Cardiac muscle cell (in vitro differentiated cells and primary cell): ENCODE data around the gene HOXC5. TPM values are rescaled to one million over a fixed set of nuclear protein-coding genes. Genes with fewer than 3 reads are reported as not detected.

ENCODE experiments used
- DNase-seq, 2 donors: peaks; one replicate each; pipeline versions ENCODE4 v3.0.0 to v3.0.0-alpha.2; 2010 to 2017; ENCODE audit warnings: low read depth in 1 of 2, low spot score in 1 of 2
- H3K27ac ChIP-seq: fragments of 200-600 bp; sonication (generic); 2 replicates; pipeline ENCODE4 v1.5.1; 2016
- H3K27me3 ChIP-seq: fragments of 200-600 bp; sonication (generic); 2 replicates; pipeline ENCODE4 v1.6.0; 2016; ENCODE audit warnings: control low read depth
- H3K36me3 ChIP-seq: fragments of 200-600 bp; sonication (generic); 2 replicates; pipeline ENCODE4 v1.5.1; 2016; ENCODE audit warnings: control low read depth
- H3K4me1 ChIP-seq: fragments of 200-600 bp; sonication (generic); 2 replicates; pipeline ENCODE4 v1.8.1; 2017; ENCODE audit warnings: low read depth, mild to moderate bottlenecking, mixed run types
- H3K4me3 ChIP-seq: fragments of 200-600 bp; sonication (generic); 2 replicates; pipeline ENCODE4 v1.5.1; 2016; ENCODE audit warnings: mild to moderate bottlenecking
- H3K9me3 ChIP-seq: fragments of 200-600 bp; sonication (generic); 2 replicates; pipeline ENCODE4 v1.5.1; 2017; ENCODE audit warnings: low read depth, mild to moderate bottlenecking, control low read depth
- polyA plus RNA-seq: library from polyadenylated mRNA; unstranded; fragments of >200 nt; fragmentation: Nextera tagmentation; extraction: Ambion mirVana; gene quantifications from 2 replicates; pipeline ENCODE4 v1.2.1, GENCODE V29; 2016
- total RNA-seq: library from RNA; depleted of rRNA; stranded (reverse); fragments of >200 nt; gene quantifications from 2 replicates; pipeline ENCODE4 v1.2.3, GENCODE V29; 2016
- TF ChIP-seq, protein P1 (sequence below): IDR thresholded peaks from 2 replicates; pipeline ENCODE4 v1.5.1; 2012; ENCODE audit warnings: low read depth, mild to moderate bottlenecking, low read length

Gene HOXC5
- total and polyA plus RNA-seq, 2 experiments from 2014 or later = not detected

GRCh38 chr12:54011665-54012532 is 21.0 kb upstream of the HOXC5 start:
- DNase-seq = no peak
- TF ChIP-seq, protein P1, sequence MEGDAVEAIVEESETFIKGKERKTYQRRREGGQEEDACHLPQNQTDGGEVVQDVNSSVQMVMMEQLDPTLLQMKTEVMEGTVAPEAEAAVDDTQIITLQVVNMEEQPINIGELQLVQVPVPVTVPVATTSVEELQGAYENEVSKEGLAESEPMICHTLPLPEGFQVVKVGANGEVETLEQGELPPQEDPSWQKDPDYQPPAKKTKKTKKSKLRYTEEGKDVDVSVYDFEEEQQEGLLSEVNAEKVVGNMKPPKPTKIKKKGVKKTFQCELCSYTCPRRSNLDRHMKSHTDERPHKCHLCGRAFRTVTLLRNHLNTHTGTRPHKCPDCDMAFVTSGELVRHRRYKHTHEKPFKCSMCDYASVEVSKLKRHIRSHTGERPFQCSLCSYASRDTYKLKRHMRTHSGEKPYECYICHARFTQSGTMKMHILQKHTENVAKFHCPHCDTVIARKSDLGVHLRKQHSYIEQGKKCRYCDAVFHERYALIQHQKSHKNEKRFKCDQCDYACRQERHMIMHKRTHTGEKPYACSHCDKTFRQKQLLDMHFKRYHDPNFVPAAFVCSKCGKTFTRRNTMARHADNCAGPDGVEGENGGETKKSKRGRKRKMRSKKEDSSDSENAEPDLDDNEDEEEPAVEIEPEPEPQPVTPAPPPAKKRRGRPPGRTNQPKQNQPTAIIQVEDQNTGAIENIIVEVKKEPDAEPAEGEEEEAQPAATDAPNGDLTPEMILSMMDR = no peak
- Histone ChIP-seq H3K4me1 (no peaks in the 10 kb centered on the region), H3K36me3 (no peaks in the 10 kb centered on the region), H3K27ac (no peak overlapping the region), H3K9me3 (no peaks in the 10 kb centered on the region), H3K27me3 (peaks cover 100% of the 10 kb centered on the region), H3K4me3 (no peak overlapping the region)

DNA sequence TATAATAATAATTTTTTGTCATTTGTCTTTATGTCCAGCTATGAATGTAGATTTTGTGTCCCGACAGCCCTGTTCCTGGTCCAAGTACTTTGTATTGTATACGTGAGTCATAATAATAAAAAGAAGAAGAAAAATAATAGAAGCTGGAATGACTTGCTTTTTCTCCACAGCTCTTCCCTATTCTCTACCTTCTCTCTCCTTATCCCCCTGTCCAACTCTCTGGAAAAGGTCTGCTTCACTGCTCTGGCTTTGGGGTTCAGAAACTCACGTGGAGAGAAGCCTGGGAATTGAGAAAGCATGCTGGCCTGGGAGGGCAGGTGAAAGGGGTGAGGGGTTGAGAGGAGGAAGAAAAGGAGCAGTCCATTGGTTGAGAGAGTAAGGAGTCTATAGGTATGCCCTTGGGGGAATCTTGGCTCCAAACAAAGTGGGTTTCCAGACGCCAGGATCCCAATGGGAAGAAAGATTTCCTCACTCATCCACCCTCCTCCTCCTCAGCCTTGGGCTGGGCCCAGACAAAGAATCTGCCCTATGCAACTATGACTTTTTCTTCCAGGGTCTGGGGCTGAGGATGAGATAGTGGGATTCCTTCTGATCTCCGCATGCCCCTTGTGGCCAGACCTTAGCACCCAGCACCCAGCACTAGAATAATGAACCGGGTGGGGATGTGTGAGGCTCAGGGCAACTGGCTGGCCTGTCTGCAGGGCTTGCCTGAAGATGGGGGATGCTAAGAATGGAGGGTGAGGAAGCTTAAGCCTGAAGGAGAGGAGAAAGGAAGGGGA is 20.0 kb upstream of the HOXC5 start:
- peaks cover 100% of the 10 kb centered on the region for H3K27me3 ChIP-seq
- no peaks in the 10 kb centered on the region for H3K9me3 ChIP-seq
- DNase-seq = no peak
- no peak overlapping the region for H3K4me3 ChIP-seq
- H3K27ac ChIP-seq = no peak overlapping the region
- TF ChIP-seq, protein P1 = no peak
- no peaks in the 10 kb centered on the region for H3K4me1 ChIP-seq
- no peaks in the 10 kb centered on the region for H3K36me3 ChIP-seq

GRCh38 chr12:54014377-54015017 is 18.4 kb upstream of the HOXC5 start:
- TF ChIP-seq, protein P1 = no peak

DNA sequence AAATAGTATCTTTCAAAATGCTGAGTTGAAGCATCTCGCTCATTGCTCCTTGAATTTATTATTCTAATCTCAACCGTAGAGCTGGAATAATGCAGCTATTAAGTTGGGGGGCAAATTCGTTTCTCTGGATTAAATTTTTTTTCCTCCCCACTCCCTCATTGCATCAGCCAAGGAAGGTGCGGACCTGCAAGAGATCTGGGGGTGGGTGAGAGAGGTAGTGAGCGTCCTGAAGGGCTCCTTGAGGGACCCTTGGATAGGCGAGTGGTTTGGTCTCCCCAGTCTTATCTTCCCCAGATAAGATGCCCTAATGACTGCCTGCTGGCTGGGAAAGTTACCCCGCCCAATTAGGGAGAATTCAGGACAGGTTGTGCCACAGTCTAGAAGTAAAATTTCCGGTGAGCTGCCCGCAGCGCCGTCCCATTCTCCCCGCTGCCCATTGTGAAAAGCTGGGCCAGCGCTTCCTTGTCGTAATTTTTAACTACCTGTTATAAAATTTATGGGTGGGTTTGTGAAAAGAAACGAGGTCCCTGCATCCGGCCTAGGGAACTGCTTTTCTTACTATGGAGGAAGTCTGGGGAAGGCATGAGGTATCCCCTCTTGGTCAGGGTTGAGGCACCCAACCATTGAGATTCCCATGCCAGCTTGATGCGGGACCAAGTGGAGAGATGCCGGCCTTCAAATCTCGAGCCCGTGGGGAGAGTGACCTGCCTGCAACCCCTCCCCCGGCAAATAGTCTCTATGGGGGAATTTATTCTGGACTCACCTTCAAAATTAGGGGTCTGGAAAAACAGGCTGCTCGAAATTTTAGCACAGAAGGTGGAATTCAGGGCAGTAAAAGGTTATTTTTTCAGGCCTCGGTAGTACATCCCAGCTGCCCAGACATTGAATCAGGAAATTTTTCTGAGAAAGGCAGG is 17.6 kb upstream of the HOXC5 start:
- H3K4me3 ChIP-seq = no peak overlapping the region
- no peaks in the 10 kb centered on the region for H3K36me3 ChIP-seq
- no peak for DNase-seq
- peaks cover 100% of the 10 kb centered on the region for H3K27me3 ChIP-seq
- H3K9me3 ChIP-seq = no peaks in the 10 kb centered on the region
- peaks cover 16% of the 10 kb centered on the region for H3K4me1 ChIP-seq
- TF ChIP-seq, protein P1 = no peak
- no peak overlapping the region for H3K27ac ChIP-seq

More at GRCh38 chr12:54014377-54015017, 18.4 kb upstream of the HOXC5 start:
- no peak overlapping the region for H3K27ac ChIP-seq
- no peak overlapping the region for H3K4me3 ChIP-seq
- no peaks in the 10 kb centered on the region for H3K36me3 ChIP-seq
- peaks cover 8% of the 10 kb centered on the region for H3K4me1 ChIP-seq
- DNase-seq = no peak
- peaks cover 100% of the 10 kb centered on the region for H3K27me3 ChIP-seq
- H3K9me3 ChIP-seq = no peaks in the 10 kb centered on the region
